SK-N-MC (cell line): ENCODE measurements around the gene MRPL55.

Source experiments
- EZH2 ChIP-seq: fragments of 200-600 bp; sonication (generic); IDR thresholded peaks from one replicate; pipeline ENCODE4 v1.6.1; 2017; ENCODE audit warnings: antibody characterized with exemption
- POLR2AphosphoS5 ChIP-seq: IDR thresholded peaks from 2 replicates; pipeline ENCODE4 v1.6.1; 2012; ENCODE audit warnings: mild to moderate bottlenecking, low read depth, low read length, borderline replicate concordance

DNA sequence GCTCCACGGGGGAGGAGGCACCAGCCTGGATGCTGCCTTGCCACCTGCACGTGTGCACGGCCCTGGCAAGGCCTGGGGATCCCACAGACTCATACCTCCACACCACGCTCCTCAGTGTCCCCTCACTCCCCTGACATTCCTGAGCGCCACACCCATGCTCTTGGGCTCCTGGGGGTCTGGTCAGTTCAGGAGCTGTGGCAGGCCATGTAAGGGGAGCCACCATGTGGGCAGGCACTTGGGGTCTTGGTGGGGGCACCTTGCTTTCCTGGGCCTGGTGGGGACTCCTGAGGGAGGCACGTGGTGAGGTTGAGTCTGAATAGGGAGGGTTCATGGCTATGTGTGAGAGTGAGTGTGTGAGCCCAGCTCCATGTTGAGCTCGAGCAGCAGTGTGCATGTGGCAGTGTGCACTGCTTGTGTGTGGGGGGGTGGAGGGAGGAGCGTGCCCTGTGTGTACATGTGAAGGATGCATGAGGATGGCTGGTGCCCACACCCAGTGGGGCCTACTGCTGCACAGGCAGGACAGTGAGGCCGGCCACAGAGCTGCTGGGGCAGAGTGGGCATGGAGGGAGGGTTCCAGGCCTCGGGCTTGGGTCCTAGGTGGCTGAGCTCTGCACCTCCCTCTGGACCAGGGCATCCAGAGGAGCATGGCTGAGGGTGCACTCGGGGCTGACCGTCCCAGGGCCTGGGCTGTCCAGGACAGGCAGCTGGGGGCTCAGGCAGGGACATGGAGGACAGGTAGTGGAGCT lies 42.3 kb upstream of the MRPL55 start:
- TF ChIP-seq POLR2AphosphoS5 = no peak
- no peak for TF ChIP-seq EZH2
